Measurements from ENCODE around the gene ATP4B.

The ATP4B gene

DNA sequence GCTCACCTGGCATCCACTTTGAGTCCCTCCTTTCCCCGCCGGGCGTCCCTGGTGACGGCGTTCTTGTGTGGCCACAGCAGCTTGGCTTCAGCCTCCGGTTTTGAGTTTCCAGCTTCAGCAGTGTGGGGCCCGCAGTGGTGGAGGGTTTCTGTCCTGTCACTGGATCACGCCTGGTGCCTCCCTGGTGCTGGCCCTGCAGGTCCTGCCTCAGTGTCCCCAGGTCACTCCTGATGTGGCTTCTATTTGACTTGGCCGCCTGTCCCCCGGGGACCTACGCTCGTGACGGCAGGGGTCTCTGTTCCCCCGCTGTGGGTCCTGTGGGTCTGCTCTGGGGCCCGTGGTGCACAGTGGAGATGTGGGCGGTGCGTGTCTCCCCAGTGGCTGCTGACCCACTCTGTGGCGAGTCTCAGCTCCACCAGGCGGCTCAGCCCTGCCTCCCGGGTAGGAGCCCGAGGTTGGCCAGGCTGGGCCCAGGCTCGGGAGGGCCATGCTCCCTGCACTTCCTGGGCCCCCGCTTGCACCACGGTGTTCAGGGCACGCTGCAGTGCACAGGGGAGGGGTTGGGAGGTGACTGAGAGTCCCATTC is 1.9 kb downstream of the ATP4B start:
- DNase-seq: no peak

DNA sequence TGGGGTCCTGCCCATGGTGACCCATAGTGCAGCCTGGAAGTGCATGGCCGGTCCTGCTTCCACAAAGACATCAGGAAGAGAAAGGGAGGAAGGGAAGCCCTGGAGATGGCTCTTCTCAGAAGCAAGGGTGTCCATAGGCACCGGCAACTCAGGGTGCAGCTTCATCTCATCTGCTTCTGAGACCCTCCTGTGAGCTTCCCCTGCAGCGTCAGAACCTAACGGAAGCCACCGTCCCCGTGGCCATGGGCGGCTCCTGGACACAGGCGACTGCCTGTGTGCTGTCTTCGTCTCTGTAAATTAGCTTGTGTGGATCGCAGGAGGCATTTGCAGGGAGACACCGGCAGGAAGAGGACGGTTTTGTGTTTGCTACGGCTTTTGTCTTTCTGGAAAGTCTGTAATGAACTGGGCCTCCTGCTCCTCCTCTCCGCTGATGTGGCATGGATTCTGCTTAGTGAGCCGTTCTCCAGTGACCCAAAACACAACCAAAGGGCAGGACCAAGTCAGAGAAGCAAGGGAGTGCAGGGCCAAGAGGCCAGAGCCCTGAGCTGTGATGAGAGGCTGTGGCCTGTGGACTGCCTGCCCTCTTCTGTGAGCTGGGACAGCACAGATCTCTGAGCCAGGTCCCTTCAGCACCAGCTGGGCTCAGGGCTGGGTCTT is 2.5 kb downstream of the ATP4B start:
- no peak for DNase-seq

DNA sequence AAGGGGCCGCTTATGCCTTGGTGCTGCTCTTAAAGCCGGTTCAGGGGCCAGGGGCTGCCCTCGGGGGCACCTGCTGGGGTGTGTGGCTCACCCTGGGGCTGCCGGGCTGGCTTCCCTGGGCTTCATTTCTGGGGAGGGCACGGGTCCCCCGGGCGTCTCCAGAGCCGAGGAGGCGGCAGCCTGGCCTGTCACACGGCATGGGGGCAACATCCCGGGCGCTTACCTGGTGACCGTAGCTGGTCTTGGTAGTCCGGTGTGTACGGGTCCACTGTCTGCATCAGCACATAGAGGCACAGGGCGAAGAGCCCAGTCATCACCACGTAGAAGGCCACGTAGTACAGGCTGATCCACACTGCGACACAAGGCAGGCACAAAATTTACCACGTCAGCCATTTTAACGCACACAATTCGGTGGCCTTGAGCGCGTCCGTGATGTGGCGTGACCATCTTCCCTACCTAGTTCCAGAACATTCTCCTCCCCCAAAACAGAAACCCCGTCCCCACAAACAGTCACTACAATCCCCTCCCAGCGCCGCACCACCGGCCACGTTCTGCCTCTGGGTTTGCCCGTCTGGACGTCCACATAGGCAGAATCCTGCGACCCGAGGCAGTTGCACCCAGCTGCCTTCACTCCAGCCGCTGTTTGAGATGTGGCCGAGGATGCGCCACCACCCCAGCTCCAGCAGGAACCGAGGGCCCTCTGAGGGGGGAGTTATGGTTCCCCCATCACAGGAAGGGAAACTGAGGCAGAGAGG is 3.2 kb downstream of the ATP4B start:
- no peak for DNase-seq

DNA sequence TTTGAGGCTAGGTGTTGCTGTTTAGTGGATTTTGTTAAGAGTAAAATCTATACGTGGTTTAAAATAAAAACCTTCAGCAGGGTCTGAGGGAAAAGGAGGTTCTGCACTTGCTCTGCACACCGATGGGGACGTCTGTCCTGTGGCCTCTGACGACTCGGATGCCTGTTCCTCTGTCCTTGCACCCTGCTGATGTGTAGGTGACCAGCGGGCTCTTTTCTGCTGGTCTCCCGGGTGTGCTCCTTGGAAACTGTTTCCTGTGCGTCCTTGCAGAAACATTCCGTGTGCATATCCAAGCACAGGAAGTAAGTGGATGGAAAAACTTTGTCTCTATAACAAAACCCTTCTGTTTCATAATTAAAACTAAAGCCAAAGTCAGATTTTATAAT is 3.8 kb downstream of the ATP4B start:
- DNase-seq: no peak

DNA sequence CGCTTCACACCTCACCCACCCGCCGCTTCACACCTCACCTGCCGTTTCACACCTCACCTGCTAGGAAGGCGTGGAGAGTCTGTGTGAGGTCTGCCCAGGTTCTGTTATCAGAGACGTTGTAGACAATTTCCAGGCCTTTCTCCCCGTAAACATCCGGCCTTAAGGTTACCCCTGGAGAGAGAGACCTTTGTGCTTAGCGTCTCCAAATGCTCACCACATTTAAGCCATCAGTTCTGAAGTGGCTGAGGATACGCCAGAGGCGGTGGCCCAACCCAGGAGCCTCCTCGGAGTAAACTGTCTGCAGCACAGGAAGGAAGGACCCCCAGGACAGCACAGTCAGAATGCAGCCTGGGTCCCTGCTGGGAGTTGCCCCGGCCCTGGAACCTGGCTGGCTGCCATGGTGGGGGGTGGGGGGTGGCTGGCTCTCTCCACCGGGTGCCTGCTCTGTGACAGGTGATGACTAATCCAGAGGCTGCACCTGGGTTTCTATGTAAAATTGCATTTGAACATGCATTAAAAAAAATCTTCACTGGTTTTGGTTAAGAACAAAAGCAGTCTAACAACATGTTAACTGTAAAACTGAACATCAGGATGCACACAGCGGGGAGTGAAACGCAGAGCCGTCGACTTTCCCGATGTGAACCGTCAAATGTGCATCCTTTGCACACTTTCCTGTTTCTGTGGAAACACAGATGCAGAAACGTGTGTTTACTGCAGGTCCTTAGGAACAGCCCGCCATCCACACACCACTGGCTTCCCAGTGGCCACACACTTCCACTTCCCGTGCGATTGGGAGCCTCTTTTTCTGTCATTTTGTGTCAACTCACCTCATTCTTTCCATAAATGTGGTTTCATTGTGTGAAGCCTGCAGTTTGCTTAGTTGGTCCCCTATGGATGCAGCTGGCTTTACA is 4.5 kb downstream of the ATP4B start:
- no peak for DNase-seq

DNA sequence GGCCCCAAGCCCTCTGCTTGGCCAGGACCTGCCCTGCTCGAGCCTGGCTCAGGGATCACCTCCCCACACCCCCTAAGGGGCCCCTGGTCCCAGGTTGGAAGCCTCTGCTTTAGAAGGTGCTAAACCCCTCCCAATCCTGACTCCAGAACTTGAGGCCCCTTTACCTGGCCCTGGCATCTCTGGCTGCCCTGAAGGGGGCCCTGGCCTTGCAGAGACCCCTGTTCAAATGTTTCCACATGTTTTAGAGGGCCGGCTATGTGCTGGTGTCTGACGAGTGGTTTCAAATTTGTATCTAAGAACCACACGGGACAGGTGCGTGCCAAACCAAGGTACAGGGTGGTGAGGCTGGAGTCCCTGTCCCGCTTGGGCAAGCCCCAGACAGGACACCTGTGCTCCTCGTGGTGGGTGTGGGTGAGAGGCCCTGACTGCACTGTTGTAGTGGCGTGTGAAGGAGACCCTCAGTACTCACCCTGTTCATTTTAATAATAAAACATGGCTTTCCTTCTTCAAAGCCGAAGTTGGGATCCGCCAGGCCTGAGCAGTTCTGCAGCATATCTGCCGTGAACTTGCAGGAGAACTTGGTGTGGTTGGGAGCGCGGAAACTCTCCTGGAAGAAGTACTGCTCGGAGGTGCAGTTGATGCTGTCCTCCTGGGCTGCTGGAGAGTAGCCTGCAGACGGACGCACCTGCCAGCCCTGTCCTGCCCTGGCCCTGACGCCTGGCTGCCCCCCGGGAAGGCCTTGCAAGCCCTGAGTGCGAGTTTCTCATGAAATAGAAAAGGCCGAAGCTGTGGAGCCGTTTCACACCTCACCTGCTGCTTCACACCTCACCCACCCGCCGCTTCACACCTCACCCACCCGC is 5.4 kb downstream of the ATP4B start:
- no peak for DNase-seq

DNA sequence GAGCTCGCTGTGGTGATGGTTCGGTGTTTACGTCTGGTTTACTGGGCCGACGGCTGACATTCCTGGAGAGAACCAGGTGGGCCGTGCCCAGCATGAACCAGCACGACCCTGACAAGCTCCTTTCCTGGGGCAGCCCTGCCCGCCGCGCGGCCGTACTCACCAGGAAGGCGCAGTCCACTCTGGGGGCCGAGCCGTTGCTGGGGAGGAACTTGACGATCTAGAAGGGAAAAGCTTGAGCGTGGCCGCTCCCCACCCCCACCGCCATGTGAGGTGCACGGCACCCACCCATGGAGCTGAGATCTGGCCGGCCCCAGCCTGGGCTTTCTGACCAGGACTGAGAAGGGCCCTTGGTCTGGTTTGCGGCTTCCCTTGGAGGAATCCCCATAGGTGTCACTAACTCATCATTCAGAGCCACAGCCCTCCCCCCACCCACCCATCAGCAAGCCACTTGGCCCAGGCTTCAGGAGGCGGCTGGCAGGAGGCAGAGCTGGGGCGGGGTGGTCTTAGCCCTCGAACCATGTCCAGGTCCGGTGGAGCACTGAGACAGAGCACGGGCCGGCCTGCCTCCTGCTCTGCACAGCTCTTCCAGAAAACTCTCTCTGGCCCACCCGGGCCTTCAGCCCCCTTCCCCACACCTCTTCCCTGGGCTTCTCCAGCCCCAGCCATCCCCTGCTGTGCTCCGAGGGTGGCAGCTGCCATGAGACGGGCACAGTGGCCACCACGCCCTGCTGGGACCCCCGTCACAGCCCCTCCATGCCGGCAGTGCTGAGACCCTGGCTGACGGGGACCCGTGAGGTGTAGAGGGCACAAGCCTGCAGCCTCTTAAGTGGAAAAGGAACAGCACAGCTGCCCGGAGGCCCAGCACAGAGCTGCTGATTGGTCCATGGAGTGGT is 6.2 kb downstream of the ATP4B start:
- no peak for DNase-seq

DNA sequence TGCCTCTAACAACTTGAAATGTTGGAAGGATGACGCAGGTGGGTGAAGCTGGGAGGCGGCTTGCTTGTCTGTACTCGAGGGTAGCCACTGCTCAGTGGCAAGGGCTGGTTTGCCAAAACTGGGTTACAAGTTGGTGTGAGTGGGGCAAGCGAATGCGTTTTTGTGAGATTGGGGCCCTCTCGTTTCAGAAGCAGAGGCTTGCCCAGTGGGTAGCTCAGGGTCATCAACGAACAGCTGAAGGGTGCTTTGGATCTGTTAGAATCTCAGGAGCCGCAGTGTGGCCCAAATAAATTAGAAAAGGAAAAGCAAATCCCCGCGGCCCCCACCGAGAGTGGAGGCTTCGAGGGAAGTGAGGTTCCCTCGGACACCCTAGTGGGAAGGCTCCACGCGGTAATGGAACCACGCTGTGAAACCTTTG is 7.3 kb downstream of the ATP4B start:
- DNase-seq: no peak

DNA sequence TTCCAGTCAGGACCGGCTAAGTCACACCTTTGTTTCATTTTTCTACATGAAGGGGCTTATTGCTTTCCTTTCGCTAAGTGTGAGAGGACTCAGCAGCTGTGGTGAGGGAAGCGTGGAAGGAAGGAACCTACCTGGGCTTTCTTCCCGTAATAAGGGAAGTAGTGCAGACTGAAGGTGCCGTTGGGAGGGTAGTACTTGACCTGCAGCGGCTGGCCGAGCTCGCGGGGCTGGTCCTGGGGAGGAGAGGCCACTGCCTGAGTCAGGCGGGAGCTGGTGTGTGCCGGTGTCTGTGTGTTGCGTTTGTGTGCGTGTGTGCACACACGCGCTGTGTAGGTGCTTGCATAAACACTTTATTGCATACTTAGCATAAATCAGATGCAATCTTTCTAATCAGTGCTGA is 7.7 kb downstream of the ATP4B start:
- no peak for DNase-seq

DNA sequence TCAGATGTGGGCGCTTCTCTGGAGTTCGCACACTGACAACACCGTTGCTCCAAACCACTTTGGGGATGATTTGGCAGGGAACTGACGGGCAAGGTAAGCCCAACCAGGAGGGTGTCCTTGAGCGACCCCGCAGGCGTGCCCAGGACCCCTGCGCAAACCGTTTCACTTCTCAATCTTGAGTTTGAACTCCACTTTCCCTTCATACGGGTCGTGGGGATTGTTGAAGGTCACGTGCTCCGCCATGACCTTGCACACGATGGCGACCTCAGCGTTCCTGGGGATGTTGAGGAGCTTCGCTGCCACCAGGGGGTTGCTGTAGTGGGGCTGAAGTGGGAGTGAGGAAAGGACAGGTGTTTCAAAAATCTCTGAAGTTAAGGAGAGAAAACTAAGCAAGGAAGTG is 8.8 kb downstream of the ATP4B start:
- no peak for DNase-seq

DNA sequence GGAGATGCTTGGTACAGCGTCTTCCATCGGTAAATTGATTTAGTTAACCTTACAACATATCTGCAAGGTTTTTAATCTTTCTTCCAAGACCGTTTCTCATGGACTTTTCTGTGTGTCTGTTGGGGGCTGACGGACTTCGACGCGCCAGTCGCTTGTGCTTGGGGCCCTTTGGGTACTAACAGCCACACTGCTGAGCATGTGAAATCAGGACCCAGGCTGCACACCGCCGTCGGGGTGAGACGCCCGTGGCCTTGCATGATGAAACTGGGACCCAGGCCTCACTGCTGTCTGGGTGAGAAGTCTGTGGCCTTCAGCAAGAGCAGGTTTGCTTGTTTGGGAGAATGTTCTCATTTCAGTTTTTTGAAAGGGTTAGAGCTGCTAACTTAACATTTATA is 9.8 kb downstream of the ATP4B start:
- no peak for DNase-seq

DNA sequence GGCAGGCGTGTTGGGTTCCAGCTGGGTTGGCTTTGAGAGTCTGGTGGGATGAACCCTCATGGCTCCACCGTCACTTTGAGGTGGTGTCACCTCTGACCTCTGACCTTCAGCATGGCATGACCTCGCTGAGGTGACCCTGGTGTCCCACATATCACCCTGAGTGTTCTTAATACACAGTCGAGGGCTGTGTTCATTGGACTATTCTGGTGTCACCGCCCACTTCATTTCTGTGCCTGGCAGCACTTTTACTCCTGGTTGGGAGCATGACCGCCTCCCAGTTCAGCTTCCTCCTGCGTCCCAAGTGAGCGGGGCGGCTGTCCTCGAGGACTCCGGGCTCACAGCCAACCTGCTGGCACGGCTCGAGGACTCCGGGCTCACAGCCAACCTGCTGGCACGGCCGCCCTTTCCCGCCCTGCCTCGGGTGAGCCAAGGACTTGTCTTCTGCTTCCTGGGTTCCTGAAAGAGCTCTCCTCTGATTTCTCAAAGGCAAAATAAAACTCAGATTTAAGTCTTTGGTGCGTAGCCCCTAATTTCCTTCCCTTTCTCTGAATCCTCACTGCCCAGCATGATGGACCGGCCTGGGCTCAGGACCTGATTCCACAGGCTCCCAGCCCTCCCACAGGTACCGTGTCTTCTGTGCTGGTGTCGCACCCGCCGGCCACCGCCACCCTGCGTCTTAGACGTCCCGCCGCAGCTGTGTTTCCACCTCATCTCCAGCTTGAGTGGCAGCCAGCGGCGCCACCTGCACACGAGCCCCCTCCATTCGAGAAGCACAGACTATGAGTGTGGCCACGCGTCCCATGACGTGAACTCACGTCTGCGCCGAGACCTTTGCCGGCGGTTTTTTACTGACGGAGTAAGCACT is 10.4 kb downstream of the ATP4B start:
- peak; percentile 56 for DNase-seq

DNA sequence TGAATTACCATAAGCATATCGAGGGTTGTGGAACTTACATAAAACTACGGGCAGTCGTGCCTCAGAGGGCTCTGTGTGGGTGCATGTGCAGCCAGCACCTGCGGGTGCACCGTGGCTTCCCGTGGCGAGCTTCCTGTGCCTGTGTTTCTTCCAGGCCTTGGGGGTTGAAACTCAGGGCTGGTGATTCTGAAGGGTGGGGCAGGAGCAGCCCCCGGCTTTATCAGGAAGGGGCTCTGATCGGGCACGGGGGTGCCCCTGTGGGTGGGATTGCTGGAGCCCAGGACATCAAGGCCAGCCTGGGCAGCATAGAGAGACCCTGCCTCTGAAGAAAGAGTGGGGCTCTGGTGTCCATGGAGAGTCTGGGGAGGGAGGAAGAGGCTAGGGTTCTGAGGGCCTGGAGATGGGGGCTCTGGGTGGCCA is 11.1 kb downstream of the ATP4B start:
- no peak for DNase-seq

DNA sequence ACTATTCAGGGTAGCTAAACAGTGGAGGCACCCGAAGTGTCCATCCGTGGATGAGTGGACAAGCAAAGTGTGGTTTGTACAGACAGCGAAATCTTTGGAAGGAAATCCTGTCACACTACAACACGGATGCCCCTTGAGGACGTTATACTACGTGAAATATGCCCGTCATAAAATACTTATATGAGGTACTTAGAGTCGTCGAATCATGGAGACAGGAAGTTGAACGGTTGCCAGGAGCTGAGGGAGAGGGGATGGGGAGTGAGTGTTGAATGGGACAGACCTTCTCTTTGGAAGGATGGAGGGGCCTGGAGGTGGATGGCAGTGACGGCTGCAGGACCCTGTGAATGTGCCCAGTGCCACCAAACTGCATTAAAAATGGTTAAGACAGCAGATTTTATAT is 11.6 kb downstream of the ATP4B start:
- DNase-seq: no peak

DNA sequence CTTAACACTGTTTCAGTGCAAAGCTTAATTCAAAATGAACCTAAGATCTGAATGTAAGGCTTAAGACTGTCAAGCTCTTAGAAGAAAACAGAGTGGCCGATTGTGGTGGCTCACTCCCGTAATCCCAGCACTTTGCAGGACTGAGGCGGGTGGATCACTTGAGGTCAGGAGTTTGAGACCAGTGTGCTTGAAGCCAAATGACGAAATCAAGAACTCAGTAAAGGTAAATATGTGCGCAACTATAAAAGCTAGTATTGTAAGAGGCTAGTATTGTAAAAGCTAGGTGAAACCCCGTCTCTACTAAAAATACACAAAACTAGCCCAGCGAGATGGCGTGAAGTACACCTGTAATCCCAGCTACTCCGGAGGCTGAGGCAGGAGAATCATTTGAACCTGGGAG is 12.7 kb downstream of the ATP4B start:
- no peak for DNase-seq

DNA sequence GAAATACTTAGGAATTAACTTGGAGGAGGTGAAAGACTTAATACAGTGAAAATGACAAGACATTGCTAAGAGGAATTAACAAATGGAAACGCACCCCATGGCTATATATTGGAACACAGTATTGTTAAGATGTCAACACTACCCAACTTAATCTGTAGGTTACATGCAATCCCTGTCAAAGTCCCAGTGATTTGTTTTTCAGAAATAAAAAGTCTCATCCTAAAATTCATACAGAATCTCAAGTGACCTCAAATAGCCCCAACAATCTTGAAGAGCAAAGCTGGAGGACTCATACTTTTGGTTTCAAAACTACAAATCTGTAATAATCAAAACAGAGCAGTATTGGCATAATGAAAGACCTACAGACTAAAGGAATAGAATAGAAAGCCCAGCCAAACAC is 13.2 kb downstream of the ATP4B start:
- DNase-seq: no peak

DNA sequence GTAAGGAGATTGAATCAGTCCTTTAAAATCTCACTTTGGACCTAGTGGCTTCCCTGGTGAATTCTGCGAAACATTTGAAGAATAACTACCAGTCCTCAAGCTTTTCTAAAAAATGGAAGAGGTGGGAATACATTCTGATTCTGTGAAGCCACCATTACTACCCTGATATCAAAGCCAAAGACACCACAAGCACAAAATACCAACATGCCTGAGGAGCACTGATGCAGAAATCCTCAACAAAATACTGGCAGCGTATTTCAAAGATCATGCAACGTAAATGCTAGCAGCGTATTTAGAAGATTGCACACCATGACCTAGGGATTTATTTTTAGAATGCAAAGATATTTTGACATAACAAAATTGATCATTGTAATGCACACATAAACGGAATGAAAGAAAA is 14.4 kb downstream of the ATP4B start:
- DNase-seq: no peak

DNA sequence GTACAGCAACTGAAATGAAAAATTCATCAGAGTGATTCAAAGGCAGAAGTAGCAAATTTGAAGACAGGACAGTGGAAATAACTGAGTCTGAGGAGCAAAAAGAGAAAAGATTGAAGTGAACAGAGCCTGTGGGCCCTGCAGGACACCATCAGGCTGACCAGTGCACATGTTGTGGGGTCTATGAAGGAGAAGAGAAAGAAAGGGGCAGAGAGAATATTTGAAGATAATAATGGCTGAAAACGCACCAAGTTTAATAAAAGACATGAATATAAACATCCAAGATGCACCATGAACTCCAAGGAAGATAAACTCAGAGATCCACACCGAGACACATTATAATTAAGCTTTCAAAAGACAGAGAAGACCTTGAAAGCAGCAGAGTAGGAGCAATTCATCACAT is 15.4 kb downstream of the ATP4B start:
- no peak for DNase-seq

DNA sequence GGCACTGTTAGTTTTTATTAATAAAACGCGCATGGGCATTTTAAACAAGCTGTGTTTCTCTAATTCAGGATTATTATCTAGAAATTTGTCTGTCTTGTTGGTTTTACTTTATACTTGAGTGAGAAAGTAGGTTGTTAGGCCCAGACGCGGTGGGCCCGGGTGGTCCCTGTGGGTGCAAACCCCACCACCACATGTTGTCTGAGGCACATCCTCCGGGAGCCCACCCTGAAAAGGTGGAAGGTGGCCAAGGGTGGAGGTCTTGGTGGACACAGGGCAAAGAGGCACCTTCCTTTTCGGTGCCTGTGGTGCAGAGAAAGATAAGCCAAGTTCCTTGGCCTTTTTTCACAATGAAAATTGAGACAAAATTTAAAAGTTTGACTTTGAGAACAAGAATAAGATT is 16.6 kb downstream of the ATP4B start:
- no peak for DNase-seq

DNA sequence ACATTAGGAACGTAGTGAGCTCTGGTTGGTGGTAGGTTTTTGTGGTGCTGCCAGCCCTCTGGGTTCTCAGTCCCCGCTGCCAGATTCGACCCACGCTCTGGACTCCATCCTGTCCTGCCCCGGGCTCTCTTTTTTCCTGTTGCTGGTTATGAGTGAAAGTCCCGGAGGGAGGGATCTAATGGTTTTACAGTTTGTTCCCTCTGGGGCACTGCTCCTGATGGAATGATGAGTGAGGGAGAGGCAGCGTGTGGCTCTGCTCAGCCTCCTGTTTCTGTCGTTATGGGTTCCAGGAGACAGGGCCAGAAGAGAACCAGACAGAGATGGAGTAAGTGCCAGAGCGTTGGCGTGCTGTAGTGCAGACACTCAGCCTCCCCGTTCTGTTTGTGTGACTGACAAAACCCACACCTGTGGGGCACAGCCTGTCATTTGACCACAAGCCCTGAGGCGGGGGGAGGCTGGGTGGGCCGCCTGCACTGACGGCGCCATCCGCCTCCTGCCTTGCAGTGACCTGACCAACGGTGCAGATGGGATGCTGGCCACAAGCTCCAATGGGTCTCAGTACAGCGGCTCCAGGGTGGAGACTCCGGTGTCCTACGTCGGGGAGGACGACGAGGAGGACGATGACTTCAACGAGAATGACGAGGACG is 18.3 kb downstream of the ATP4B start:
- no peak for DNase-seq
